ENCODE results near the gene RNF166.

Gene RNF166

GRCh38 chr16:88697116-88697830, 8.9 kb downstream of the RNF166 start:
- no peak overlapping the region for H3K4me2 ChIP-seq (ENCODE audit: insufficient read depth, low read length)
- H3K9ac ChIP-seq (ENCODE audit: low read depth, low read length), result no peak overlapping the region
- no peak overlapping the region for H2AFZ ChIP-seq (ENCODE audit: low read depth, low read length)
- no peak for ATAC-seq (ENCODE audit: insufficient read depth, low read depth)
- no peak overlapping the region for H3K4me3 ChIP-seq (ENCODE audit: low read depth in 1 of 2, low read length in 2 of 2)
- H4K20me1 ChIP-seq (ENCODE audit: insufficient read depth, low read length), result peaks cover 20% of the 10 kb centered on the region
- H3K4me1 ChIP-seq (ENCODE audit: insufficient read depth, low read length), result peaks cover 24% of the 10 kb centered on the region
- H3K27me3 ChIP-seq (ENCODE audit: insufficient read depth, low read length, poor library complexity), result no peaks in the 10 kb centered on the region
- DNase-seq, result no peak
- TF ChIP-seq CTCF (IDR thresholded peaks at IDR 0.05; ENCODE audit: borderline replicate concordance, extremely low read depth, low read length, poor library complexity, severe bottlenecking) (no peak), EZH2 (IDR thresholded peaks at IDR 0.05; ENCODE audit: borderline replicate concordance, low read depth, low read length, severe bottlenecking) (no peak)
- peaks cover 51% of the 10 kb centered on the region for H3K36me3 ChIP-seq (ENCODE audit: insufficient read depth, low read length)
- no peak overlapping the region for H3K27ac ChIP-seq (ENCODE audit: low read length)
- H3K79me2 ChIP-seq (ENCODE audit: insufficient read depth, low read length), result peaks cover 25% of the 10 kb centered on the region
- H3K9me3 ChIP-seq (ENCODE audit: insufficient read depth, low read length, severe bottlenecking), result no peaks in the 10 kb centered on the region

GRCh38 chr16:88696441-88696840, 9.8 kb downstream of the RNF166 start:
- Histone ChIP-seq H2AFZ (ENCODE audit: low read depth, low read length) (no peak overlapping the region), H3K27ac (ENCODE audit: low read length) (no peak overlapping the region), H3K79me2 (ENCODE audit: insufficient read depth, low read length) (peaks cover 17% of the 10 kb centered on the region), H4K20me1 (ENCODE audit: insufficient read depth, low read length) (peaks cover 20% of the 10 kb centered on the region), H3K4me2 (ENCODE audit: insufficient read depth, low read length) (no peak overlapping the region), H3K4me1 (ENCODE audit: insufficient read depth, low read length) (peaks cover 19% of the 10 kb centered on the region), H3K36me3 (ENCODE audit: insufficient read depth, low read length) (peaks cover 48% of the 10 kb centered on the region), H3K9me3 (ENCODE audit: insufficient read depth, low read length, severe bottlenecking) (no peaks in the 10 kb centered on the region), H3K9ac (ENCODE audit: low read depth, low read length) (no peak overlapping the region), H3K27me3 (ENCODE audit: insufficient read depth, low read length, poor library complexity) (no peaks in the 10 kb centered on the region), H3K4me3 (ENCODE audit: low read depth in 1 of 2, low read length in 2 of 2) (no peak overlapping the region)
- no peak for DNase-seq
- ATAC-seq (ENCODE audit: insufficient read depth, low read depth), result no peak
- no peak for TF ChIP-seq CTCF (IDR thresholded peaks at IDR 0.05; ENCODE audit: borderline replicate concordance, extremely low read depth, low read length, poor library complexity, severe bottlenecking)
- TF ChIP-seq EZH2 (IDR thresholded peaks at IDR 0.05; ENCODE audit: borderline replicate concordance, low read depth, low read length, severe bottlenecking), result no peak

GRCh38 chr16:88695753-88696152, 10.5 kb downstream of the RNF166 start:
- Histone ChIP-seq H3K4me2 (ENCODE audit: insufficient read depth, low read length) (no peak overlapping the region), H3K9me3 (ENCODE audit: insufficient read depth, low read length, severe bottlenecking) (no peaks in the 10 kb centered on the region), H3K4me3 (ENCODE audit: low read depth in 1 of 2, low read length in 2 of 2) (no peak overlapping the region), H4K20me1 (ENCODE audit: insufficient read depth, low read length) (peaks cover 20% of the 10 kb centered on the region), H3K9ac (ENCODE audit: low read depth, low read length) (no peak overlapping the region), H3K79me2 (ENCODE audit: insufficient read depth, low read length) (peaks cover 11% of the 10 kb centered on the region; the same call in 1 of the 2 replicates), H3K4me1 (ENCODE audit: insufficient read depth, low read length) (peaks cover 12% of the 10 kb centered on the region), H3K27me3 (ENCODE audit: insufficient read depth, low read length, poor library complexity) (no peaks in the 10 kb centered on the region), H3K36me3 (ENCODE audit: insufficient read depth, low read length) (peaks cover 48% of the 10 kb centered on the region), H3K27ac (ENCODE audit: low read length) (no peak overlapping the region), H2AFZ (ENCODE audit: low read depth, low read length) (no peak overlapping the region)
- no peak for TF ChIP-seq EZH2 (IDR thresholded peaks at IDR 0.05; ENCODE audit: borderline replicate concordance, low read depth, low read length, severe bottlenecking)
- no peak for TF ChIP-seq CTCF (IDR thresholded peaks at IDR 0.05; ENCODE audit: borderline replicate concordance, extremely low read depth, low read length, poor library complexity, severe bottlenecking)
- ATAC-seq (ENCODE audit: insufficient read depth, low read depth) (no peak), DNase-seq (no peak)

Measured in DND-41 (cell line).